DMS79 treated with DMSO at 0.1 percent for 48 hours (cell line): ENCODE data around the gene MPHOSPH9.

ENCODE experiments used
- DNase-seq: peaks from one replicate; lab custom pipeline; 2025; lab: John Stamatoyannopoulos, UW

Gene MPHOSPH9

DNA sequence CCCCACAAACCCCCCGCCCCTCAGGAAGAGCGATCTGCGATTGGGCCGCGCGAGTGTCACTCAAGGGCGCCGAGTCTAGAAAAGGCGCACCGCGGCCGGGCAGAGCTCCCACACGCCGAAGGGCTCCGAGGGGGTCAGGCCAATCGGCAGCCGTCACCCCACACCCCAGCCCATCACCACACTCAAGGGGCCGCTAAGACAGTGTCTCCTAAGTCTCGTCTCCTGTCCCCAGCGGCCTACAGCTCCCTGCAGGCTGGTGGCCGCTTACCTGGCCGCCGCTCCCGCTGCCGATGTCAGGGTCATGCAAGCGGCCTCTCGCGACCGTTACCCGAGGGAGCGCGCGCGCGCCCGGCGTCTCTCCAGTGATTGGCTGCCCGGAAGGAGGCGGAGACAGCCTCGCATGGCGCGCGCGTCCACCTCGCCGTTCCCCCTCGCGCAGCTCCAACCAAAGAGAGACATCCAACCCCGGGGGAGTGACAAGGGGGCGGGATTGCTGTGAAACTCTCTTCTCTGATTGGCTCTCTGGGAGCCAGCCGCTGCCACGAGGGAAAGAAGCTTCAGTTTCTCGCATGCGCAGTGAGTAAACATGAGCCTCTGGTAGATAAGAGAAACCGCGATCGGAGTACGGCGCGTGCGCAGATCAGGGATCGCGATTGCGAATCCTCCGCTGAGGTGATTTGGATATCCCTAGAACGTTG lies at the start of gene MPHOSPH9, which contains the start of gene MTRFR:
MPHOSPH9 (minus strand) TSS at position 335 of the 698 bp plus-strand sequence. CDS start 2,777 bp downstream, outside the sequence.
MTRFR (plus strand) TSS at position 630 of the 698 bp plus-strand sequence. CDS start 20,239 bp downstream, outside the sequence.
- DNase-seq, result peak; percentile 99

DNA sequence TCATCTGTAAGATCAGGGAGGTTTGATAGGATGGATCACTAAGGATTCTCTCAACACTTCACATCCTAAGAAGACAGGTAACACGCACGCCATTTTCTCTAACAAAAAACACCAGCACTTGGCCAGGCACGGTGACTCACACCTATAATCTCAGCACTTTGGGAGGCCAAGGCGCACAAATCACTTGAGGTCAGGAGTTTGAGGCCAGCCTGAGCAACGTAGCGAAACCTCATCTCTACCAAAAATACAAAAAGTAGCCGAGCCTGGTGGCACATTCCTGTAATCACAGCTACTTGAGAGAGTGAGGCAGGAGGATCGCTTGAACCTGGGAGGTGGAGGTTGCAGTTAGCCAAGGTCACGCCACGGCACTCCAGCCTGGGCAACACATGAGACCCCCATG lies 49.2 kb upstream of the MPHOSPH9 start:
- no peak for DNase-seq

DNA sequence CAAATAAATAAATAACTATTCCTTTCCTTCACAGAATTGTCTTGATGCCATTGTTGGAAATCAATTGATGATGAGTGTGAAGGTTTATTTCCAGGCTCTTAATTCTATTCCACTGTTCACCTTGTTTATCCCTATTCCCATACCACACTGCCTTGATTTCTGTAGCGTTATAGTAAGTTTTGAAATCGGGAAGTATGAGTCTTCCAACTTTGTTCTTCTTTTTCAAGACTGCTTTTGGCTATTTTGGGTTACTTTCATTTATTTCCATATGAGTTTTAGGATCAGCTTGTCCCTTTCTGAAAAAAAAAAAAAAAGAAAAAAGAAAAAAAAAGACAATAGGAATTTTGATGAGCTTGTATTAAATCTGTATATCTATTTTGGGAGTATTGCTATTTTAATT lies 48.0 kb upstream of the MPHOSPH9 start:
- DNase-seq, result no peak

DNA sequence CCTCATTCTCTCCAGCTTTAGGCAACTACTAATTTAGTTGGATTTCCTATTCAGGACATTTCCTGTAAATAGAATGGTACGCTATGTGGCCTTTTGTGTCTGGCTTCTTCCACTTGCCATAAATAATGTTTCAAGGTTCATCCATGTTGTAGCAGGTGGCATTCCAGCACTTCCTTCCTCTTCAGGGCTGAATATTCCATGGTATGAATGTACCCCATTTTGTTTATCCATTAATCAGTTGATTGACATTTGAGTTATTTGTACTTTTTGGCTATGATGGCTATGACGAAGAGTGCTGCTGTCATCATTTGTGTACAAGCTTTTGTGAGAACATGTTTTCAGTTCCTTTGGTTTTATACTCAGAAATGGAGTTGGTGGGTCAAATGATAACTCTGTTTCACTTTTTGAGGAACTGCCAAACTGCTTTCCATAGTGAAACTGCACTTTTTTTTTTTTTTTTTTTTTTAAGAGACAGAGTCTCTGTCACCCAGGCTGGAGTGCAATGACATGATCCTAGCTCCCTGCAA lies 45.2 kb upstream of the MPHOSPH9 start:
- DNase-seq, result no peak

- DNase-seq, result no peak
These were observed 40.2 kb upstream of the MPHOSPH9 start for GRCh38 chr12:123273166-123273565.

DNA sequence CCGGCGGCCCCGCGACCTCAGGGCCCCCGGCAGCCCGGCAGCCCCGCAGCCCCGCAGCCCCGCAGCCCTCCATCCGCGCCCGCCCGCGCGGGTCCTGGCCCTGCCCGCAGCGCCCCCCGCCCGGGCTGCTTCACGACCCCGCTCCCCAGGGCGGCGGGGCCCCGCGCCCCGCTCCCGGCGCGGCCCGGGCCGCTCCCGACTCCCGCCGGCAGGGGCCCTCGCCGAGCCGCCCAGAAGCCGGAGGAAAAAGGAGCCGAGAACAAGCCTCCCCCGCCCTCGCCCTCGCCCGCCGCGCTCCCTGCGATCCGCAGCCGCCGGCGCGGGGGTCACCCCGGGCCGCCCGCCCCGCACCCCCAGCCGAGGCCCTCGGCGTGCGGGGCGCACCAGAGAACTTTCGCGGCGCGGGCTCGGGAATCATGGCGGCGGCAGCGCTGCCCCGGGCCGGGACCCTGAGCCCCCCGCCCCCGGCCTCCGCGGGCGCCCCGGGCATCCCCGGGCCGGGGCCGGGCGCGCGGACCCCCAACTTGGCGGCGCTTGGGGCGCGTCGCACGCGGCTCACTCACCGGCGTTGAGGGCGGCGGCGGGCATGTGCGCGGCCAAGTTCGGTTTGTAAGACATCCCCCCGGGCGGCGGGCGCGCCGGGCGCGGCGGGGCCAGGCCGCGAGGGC lies 38.2 kb upstream of the MPHOSPH9 start:
- DNase-seq, result peak; percentile 9

GRCh38 chr12:123270214-123271000 lies 37.5 kb upstream of the MPHOSPH9 start:
- DNase-seq, result peak; percentile 34

GRCh38 chr12:123269896-123270213 lies 36.9 kb upstream of the MPHOSPH9 start:
- DNase-seq, result no peak

DNA sequence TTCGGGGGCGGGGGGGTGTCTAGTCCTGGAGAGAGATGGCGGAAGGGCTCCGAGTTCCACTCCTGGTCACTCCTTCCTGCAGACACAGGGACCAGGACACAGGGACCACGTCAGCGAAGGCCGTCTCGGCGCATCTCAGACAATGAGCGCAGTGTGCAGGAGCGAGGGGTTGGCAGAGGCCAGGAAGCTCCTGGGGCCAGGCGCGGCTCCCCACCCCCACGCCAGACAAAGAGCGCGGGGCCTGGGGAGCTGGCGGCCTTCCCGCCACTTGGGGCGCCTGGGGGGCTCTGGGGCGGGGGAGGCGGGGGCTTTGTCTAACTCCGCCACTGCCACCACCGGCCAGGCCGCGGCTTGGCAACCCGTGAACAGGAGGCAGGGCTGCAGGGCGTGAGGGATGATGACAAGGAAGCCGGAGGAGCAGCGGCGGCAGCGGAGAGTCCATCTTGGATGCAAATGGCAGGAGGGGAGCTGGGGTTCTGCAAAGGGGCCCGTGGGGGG lies 36.5 kb upstream of the MPHOSPH9 start:
- peak; percentile 85 for DNase-seq

DNA sequence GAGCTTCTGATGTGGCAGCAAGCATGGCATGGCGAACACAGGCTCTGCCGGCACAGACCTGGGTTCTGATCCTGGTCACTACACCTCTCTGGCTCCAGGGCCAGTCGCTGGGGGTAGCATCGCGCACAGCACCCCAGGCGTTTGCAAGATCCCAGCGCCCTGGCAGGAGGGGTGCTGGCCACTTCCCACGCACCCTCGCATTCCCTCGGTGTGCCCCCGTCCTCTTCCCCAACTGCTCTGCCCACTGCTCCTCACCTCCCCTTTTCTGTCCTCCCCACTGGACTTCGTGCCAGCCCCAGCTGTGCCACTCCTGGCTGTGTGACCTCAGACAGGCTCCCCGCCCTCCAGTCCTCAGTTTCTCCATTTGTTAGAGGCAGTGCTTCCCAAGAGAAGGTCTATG lies 35.9 kb upstream of the MPHOSPH9 start:
- no peak for DNase-seq

DNA sequence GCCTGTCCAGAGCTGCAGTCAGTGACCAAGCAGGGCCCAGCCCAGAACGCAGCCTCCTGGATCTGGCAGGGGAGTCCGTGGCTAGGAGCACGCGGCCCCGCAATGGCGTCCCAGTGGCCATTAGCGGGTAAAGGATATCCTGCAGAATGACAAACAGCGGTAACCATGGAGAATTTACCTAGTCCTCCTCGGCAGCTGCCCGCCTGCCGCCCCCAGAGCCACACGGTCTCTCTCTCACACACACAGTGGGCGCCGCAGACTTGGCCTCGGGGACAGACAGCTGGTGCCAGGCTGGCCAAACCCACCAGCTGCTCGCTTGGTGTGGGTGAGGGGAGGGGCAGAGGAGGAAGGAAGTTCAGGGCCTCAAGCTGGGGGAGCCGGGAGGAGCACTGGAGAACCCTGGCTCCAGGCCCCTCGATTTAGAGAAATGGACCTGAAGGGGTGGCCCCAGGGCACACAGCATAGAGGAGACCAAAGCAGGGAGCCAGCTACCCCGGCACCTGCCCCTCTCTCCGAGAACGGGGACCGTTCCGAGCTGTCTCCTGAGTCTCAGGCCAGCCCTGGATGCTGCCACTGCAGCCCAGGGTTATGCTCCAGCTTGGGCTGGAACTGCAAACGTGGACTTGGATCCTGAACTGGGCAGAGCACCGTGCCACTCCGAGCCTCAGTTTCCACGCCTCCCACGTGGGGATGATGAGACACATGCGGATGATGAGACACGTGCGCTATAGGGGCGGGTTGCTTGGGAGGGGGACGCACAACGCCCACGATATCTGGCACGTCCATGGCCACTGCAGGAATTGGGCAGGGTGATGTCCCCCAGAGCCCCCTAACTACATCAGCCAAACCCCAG lies 35.3 kb upstream of the MPHOSPH9 start:
- DNase-seq, result peak; percentile 83

GRCh38 chr12:123267335-123267920 lies 34.5 kb upstream of the MPHOSPH9 start:
- no peak for DNase-seq

GRCh38 chr12:123266679-123267277 lies 33.8 kb upstream of the MPHOSPH9 start:
- DNase-seq, result no peak

DNA sequence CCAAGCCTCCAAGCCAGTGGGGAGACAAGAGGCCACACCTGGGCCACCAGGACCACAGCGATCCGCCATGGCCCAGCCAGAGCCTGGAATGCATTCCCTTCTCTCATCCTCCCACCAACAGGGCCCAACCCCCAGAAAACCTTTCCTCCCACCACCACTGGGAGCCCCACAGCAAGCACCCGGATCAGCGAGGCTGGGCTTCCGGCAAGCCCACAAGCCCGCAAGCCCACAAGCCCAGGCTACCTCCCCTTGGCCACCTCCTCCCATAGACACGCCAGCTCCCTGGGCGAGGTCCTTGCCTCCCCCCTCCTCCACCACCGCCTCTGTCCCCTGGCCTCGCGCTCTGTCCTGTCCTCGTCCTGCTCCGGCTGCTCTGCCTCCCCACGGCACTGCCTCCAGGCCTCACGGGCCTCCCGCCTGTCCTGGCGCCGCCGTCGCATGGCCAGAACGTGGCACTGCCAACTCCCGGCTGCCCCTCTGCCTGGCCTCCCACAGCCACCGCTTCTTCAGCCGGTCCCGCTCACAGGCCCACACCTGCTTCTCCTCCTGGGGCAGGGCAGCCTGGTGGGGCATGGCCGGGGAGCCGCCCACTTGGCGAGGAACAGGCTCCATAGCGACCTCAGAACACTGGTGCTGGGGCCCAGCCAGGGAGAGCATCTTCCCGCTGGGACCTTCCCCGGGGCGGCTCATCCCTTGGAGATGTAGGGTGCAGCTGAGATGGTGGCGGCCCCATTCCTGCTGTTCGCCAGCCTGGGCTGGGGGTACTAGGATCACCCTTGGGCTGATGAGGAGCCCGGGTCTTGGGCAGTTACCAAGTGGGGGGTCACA lies 33.1 kb upstream of the MPHOSPH9 start:
- DNase-seq, result no peak

GRCh38 chr12:123264642-123265041 lies 31.7 kb upstream of the MPHOSPH9 start:
- no peak for DNase-seq

- no peak for DNase-seq
These were observed 30.4 kb upstream of the MPHOSPH9 start for GRCh38 chr12:123263196-123263817.

- DNase-seq, result no peak
These were observed 28.3 kb upstream of the MPHOSPH9 start for GRCh38 chr12:123261196-123261595.

- DNase-seq, result no peak
These were observed 27.1 kb upstream of the MPHOSPH9 start for GRCh38 chr12:123260081-123260480.

DNA sequence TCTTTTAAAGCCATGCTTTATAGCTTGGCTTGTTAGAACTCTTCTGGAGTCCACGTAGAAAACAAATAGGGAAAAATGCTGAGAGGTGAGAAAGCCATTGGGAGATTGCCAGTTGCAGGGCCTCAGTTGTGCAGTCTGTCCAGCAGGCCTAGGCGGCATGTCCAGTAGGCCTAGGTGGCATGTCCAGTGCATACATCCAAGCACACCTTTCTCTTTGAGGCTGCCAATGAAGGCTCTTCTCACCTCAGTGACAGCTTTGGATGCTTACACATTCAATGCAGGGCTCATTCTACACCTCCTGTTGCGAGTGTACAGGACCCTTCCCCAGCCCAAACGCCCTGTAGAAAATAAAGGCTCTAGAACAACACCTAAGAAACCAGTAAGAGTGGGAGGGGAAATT lies 25.7 kb upstream of the MPHOSPH9 start:
- no peak for DNase-seq
